GM21528 (cell line): ENCODE measurements around the gene ADD1.

Source experiments
- ATAC-seq: cut with Tn5 transposase; IDR thresholded peaks from one replicate; pipeline ENCODE4 v1.9.1; 2021; ENCODE audit warnings: mild to moderate bottlenecking, moderate library complexity; ENCODE audit not compliant: unreplicated experiment, low FRiP score

ADD1 gene

DNA sequence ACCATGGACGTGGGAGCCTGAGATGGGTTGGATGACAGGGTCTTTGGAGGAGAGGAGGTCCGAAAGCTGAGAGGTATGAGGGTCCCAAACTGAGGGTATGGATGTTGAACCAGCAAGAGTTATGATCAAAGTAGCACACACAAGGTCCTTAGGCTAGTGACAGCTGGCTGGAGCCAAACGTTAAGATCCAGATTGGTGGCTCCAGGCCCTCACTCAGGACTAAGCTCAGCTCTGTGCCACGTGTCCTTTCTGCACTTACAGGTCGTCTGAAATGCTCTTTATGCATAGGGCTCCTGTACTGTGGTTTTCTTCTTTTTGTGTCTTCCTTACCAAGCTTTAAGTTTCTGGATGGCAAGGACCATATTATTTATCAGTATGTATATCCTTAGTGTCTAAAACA lies 35.4 kb downstream of the ADD1 start:
- ATAC-seq = no peak

DNA sequence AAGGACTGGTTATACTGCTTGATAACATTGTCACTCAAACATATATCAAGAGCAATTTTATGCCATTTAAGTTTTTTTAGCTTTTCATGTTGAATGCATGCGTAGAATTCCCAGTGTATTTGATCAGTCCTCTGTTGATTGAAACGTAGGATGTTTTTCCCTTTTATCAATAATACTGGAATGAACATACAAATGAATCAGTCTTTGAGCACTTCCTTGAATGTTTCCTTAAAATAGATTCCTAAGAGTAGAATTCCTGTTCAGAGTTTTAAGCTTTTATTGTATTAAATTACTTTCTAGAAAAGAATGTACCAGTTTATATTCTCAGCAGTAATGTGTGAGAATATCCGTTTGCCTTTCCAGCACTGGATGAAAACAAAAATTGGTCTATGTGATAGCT lies 37.8 kb downstream of the ADD1 start:
- ATAC-seq = no peak

DNA sequence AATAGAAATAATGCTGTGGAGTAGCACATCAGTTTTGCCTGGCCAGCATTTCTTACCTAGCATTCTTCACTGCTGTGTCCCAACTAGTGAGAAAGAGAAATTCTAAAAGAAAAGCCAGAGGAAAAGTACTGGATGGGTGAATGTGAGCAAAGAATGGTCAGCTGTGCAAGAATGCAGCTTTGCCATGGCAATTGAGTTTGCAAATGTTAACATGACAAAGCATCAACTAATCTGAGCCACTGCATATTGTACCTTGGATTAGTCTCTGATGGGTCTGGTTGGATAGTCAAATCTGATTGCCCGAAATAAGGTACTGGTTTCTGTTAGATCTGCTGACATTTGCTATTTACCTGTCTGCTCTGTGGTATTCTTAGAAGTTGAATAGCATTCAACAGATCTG lies 38.7 kb downstream of the ADD1 start:
- ATAC-seq = no peak

DNA sequence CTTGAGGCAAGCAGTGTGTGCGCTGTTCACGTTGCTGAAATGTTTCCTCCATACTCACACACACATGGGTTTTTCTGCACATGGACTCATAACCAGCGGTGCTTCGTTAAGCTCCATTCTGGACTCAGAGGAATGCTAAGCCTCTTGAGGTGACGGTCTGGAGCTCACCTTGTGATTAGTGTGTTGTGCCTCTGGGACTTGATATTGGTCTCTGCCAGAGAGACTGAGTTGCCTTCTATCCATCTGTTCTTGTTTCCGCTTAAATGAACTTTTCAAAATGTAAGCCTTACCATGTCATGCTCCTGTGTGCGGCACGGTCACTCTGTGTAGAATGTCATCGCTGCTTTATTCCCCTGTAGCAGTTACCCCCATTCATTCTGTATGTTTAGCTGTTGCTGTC lies 42.5 kb downstream of the ADD1 start:
- no peak for ATAC-seq

DNA sequence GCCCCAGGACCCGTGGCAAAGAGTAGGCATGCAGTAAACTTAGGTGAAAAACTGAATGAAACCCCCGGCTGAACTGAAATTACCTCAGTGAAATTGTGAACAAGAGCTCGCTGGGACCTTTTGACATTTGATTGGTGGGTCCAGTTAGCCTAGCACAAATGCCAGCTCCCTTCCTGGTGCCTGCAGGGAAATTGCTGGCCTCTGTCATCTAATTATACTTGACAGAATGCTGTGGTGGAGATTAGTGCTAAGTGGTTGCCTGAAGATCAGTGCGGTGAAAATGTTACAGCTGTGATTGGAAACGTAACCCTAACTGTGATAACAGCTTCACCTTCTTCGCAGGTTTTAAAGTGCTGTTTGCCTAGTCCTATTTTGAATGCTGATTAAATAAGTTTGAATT lies 43.0 kb downstream of the ADD1 start:
- no peak for ATAC-seq

DNA sequence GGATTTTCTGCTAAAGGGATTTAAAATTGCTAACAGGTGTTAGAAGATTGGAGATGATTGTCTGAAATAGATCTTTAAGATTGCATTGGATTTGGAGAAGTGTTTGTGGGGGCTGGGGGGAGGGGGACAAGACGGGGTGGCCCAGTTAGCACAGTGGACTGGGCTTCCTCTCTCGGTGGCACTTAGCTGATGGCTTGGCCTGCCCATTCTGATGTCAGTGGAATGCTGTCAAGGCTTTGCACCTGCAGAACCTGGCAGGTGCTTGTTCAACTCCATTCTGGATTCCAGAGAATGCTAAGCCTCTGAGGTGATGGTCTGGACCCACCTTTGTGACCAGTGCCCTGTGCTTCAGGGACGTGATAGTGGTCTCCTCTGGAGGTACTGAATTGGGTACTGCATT lies 43.7 kb downstream of the ADD1 start:
- no peak for ATAC-seq

DNA sequence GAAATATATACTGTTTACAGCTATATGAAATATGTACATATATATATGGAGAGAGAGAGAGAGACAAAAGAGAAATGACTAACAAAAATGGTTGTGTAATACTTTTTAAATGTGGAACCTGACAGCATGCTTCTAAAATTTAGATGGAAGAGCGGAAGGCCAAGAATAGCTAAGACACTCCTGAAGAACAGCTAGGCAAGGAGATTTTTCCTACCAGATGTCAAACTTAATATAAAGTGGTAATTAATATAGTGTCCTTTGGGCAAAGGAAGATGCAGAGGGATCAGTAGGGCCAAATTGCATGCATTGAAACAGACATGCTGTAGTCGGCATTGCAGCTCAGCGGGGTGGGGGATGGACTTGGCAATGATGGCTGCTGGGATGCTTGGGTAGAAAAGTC lies 45.2 kb downstream of the ADD1 start:
- no peak for ATAC-seq

DNA sequence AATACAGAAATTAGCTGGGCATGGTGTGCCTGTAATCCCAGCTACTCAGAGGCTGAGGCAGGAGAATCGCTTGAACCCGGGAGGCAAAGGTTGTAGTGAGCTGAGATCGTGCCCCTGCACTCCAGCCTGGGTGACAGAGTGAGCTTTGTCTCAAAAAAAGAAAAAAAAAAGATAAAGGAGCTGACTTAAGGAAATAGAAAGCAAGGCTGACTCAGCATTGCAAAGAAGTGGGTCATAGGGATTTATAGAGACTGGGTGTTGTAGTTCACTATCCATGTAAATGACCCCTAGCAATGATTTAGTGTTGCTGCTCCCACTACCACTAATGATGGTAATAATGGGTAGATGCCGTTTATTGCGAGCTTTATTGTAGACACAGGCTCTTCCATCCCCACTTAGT lies 47.6 kb downstream of the ADD1 start:
- ATAC-seq = no peak

DNA sequence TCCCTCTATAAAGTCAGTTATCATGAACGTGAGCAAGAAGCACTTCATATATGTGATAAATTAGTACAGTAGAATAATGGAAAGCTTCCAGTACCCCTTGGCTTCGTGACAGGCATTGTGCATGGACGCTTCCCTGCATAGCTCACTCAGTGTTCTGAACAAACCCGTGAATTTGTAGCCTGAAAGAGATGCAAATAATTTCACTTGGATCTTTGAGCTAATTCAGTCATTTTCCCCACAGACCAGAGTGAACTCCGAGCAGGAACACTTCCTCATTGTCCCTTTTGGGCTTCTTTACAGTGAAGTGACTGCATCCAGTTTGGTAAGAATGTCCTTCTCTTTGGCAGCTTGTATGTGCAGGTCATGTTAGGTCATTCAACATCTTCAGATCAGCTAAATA lies 50.1 kb downstream of the ADD1 start:
- ATAC-seq = no peak

DNA sequence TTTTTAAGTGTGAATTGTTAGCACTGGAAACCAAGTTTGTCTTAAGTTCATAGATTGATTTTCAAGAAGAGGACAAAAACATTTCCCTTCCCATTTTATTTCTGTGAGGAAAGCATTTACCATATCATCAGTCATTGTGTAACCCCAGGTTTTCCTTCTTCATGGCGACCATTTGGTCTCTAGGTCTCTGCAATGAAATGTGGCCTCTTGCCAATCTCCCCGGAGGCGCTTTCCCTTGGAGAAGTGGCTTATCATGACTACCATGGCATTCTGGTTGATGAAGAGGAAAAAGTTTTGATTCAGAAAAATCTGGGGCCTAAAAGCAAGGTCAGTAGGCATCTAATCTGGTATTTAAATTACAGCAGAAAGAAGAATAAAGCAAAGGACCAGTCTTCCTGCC lies 54.4 kb downstream of the ADD1 start:
- ATAC-seq = no peak

DNA sequence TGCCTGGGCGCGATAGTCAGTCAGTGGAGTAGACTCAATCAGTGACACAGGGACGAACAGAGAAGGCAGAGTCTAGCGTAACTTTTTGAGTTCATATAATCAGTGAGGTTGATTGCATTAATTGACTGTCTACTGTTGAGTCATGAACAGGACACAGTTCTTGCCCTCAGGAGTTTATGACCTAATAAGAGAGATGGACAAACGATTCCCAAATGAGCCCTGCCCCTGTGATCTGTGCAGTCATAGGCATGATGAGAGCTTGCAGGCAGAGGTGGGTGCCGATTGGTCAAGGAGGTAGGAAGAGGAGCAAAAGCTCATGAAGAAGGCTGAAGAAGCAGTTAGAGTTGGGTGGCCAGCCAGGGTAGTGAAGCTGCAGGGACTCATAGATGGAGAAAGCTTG lies 57.1 kb downstream of the ADD1 start:
- ATAC-seq = no peak

DNA sequence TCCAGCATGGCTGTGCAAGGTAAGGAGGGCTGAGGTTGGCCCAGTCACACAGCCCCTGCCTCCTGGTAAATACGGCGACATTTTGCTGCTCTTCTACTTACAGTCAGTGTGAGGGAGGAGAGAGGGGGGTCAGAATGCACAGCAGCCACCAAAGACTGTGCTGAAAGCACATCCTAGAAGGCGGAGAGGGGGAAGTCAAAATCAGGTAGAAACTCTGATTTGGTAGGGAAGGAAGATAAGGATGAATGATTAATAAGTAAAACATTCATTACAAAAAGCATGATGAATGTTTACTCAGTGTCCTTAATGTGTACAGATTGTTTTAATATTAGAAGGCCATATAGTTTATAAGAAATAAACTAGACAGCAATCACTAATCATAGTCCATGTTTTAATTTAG lies 57.5 kb downstream of the ADD1 start:
- ATAC-seq = no peak

DNA sequence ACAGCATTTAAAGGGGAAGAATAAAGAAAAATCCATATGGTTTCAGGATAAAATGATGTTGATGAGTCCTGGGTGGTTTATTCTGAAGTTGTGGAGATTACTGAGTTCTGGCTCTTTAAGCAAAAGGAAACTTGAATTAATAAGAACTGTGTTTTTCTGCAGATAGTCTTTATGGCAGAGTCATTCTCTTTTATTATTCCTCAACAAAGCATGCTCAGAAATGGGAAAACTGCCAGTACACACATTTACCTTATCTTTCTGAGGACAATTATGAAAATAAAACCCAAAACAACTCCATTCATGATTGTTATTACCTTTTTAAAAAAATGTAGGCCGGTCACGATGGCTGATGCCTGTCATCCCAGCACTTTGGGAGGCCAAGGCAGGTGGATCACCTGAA lies 58.5 kb downstream of the ADD1 start:
- no peak for ATAC-seq

DNA sequence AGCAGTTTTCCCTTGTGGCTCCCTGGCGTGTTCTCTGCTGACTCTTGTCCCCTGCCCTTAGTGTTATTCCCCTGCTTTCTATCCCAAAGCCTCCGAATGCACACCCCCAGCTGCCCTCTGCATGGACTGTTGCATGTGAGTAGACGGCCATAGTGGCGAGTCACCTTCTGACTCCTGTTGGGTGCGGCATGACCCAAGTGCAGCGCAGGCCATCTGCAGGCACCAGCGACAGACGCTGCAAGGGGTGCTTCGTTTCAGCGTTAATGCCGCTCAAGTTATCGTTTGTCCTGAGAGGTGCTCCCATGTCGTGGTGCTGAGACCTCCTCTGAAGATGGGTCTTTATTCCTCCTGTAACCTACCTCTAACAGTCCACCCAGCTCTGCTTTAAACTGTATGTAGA lies 61.9 kb downstream of the ADD1 start:
- ATAC-seq = no peak

DNA sequence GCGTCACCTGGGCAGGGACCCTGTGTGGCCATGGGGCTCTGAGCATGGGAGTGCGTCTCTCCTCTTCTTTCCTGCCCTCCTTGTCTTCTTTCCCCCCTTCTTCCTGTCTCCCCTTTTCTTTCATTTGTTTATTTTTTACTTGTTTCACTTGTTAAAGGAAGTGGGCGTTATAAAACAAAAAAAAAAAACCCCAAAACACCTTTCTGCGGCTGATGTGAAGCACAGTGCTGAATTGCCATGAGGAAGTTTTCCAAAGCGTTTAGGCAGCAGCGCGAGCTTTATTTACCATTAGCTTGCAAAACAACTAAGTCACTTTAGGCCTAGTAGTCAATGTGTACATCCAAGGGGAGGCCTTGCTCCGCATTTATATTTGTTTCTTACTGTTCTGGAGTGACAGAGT lies 62.6 kb downstream of the ADD1 start:
- no peak for ATAC-seq

DNA sequence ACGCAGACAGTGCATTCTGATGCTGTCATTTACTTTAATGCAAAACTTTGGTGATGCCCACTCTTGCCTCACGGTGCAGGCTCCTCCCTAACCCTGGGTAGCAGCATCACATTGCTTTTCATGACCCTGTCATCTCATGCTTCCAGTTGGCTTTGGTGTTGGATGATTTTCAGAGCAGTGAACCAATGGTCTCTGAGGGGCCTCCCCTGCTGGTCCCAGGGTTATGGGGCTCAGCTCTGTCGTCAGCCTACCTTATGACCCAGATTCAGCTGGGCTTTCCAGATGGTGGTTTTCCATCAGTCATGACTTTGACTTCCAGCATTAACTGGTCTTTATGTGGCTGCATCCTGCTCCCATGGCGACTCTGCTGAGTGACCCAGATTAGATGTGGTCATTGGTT lies 63.6 kb downstream of the ADD1 start:
- ATAC-seq = no peak

DNA sequence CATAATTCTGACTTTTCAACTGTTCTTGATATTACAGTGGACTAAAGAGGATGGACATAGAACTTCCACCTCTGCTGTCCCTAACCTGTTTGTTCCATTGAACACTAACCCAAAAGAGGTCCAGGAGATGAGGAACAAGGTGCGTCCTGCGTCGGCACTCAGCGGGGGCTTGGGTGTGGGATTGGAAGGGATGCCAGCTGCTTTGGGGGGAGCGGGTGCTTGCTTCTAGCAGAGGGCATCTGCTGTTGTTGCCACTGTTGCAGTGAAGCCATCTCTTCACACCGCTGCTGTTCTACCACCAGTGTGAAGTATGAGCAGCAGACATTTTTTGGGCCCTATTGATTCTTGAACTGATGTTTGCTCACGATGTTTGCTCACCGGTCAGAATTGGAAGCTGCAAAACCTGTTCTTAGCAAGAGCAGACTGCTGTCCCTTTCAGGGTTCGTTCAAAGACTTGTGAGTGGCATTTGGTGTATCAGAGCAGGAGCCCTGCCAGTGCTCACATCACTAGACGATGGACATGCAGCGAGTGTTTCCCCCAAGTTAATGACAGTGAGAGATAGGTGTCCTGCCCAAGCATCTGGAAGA lies 64.2 kb downstream of the ADD1 start:
- ATAC-seq = no peak

DNA sequence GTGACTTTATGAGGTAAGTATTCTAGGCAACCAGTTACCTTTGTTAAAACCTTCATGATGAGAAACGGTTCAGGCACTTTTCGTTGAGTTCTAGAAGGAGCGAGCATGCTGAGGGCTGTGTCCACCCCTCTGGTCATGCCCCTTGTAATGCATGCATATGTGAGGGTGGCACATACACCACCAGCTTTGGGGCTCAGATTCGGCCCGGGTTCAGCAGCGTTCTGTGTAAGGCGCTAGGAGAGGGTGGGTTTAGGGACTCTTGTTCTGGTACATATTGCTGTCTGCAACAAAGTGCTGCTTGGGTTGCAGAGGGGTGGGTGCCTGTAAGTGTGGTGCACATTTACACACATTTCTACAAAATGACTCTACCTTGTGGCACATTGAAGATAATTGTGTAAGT lies 65.0 kb downstream of the ADD1 start:
- ATAC-seq = no peak

DNA sequence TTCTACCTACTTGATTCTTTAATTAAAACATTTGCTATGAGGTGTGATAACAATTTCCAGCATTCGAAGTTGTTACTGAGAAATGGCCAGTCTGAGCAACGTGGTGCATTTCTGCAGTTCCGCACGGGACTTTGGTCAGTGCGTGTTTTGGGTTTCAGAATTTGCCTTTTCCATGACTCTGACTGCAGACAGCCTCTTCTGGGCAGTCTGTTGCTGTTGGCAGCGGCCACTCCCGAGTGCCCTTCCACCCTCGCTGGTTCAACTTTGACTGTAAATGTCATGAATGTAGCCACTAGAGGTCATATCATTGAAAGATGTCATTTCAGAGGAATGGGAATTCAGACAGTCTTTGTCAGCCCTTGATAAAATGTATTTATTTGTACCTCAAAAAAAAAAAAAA lies 65.9 kb downstream of the ADD1 start:
- no peak for ATAC-seq

DNA sequence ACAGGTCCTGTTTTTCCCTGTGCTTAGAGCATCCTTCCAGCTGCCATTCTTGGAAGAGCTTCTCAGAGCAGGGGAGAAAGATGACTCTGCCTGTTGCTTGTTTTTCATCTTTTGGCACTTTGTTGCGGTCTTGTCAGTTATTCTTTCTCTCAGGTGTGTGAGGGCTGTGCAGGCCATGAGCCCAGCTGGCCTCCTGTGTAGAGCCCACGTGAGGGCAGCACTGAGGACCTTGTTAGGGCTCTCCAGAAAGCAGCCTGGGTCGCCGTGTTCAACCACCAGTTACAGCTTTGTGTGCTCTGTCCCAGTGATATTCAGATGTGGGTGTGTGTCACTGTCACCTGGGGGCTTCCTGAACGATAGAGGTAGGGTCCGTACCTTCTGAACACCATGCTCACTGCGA lies 66.8 kb downstream of the ADD1 start:
- ATAC-seq = no peak

DNA sequence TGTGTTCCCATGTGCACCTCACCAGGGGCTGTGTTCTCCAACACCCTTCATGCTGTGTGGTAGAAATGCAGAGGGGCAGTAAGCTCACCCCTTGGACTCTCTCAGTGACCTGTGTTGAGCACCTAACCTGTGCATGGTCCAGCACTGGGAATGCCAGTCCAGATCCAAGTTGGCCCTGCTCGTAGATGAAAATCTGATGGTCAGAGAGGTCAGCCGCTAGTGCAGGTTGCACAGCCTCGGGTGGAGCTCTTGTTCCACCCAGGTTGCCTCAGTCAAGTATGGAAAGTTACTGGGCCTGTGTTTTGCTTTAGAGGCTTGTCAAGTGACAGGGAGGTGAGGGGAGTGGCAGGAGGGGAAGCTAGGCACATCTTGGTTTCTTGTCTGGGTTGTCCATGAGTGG lies 68.2 kb downstream of the ADD1 start:
- ATAC-seq = no peak

DNA sequence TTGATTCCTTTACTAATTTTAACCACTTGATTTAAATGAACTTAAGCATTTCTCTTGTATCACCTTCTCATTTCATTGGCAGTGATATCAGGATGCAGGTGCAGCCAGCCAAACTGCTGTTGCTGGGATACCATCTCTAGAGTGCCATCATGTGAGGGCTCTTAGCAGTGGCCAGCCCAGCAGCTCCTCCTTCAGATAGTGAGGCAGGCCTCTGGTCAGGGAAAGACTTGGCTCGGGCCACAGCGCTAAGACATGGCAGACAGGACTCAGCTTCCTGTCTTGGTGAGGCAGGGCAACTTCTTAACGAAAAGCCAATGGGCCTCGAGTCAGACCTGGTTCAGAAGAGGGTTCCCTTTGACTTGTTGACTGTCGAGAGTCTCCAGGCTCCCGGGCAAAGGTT lies 69.5 kb downstream of the ADD1 start:
- ATAC-seq = no peak
